Esophagus squamous epithelium (tissue), 4 donors: ENCODE results near the gene ADAM22.

Experiments used
- POLR2A ChIP-seq, 4 donors: fragments of 450-650 bp; IDR thresholded peaks; one replicate each; pipeline ENCODE4 v1.6.1; 2017; ENCODE audit warnings: antibody characterized with exemption in 4 of 4, mild to moderate bottlenecking in 4 of 4, moderate library complexity in 3 of 4
- TF ChIP-seq, protein P1 (sequence below), 6 experiments: fragments of 450-650 bp in 4 of 6; fragments of 200-600 bp in 2 of 6; sonication (generic) in 2 of 6; IDR thresholded peaks; one replicate each; pipeline ENCODE4 v1.5.1; 2016 to 2019; ENCODE audit warnings: antibody characterized with exemption in 6 of 6, mild to moderate bottlenecking in 4 of 6, moderate library complexity in 4 of 6

DNA sequence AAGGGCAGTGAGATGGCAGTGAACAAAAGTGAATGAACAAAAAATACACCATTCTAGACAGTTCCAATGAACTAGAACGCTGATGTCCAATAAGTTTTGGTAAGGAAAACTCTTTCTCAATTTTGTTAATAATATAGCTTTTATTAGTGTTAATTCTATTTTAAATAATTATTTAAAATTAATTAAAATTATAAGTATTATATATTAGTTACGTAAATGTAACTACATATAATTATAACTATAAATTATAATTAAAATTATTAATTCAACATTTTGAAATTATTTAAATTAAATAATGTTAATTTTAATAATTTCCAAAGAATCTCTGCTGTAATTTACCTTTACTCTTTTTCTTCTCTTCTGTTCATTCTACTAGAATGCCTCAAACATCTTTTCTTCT lies 280.4 kb downstream of the ADAM22 start:
- TF ChIP-seq POLR2A (IDR thresholded peaks at IDR 0.05) = no peak
- TF ChIP-seq, protein P1, sequence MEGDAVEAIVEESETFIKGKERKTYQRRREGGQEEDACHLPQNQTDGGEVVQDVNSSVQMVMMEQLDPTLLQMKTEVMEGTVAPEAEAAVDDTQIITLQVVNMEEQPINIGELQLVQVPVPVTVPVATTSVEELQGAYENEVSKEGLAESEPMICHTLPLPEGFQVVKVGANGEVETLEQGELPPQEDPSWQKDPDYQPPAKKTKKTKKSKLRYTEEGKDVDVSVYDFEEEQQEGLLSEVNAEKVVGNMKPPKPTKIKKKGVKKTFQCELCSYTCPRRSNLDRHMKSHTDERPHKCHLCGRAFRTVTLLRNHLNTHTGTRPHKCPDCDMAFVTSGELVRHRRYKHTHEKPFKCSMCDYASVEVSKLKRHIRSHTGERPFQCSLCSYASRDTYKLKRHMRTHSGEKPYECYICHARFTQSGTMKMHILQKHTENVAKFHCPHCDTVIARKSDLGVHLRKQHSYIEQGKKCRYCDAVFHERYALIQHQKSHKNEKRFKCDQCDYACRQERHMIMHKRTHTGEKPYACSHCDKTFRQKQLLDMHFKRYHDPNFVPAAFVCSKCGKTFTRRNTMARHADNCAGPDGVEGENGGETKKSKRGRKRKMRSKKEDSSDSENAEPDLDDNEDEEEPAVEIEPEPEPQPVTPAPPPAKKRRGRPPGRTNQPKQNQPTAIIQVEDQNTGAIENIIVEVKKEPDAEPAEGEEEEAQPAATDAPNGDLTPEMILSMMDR (IDR thresholded peaks at IDR 0.05) = no peak
